ENCODE results near the gene TBPL1. TPM values are rescaled to one million over a fixed set of nuclear protein-coding genes. Genes with fewer than 3 reads are reported as not detected.

Gene TBPL1
- total and polyA plus RNA-seq, 8 donors, result 6.5 to 20.6 (median 10.1) TPM

- WGBS, 2 donors, result 81 to 83% methylated on average over 4 of the region's 4 CpGs
Observed at GRCh38 chr6:133917781-133918180, 35.2 kb upstream of the TBPL1 start.

GRCh38 chr6:133918208-133918930 lies 34.7 kb upstream of the TBPL1 start:
- Histone ChIP-seq H3K4me1 (no peaks in the 10 kb centered on the region), H3K9me3 (no peaks in the 10 kb centered on the region), H3K4me3 (no peak overlapping the region), H3K27ac (no peak overlapping the region), H3K27me3 (no peaks in the 10 kb centered on the region), H3K36me3 (no peaks in the 10 kb centered on the region)
- no peak for ATAC-seq
- no peak for FAIRE-seq
- no peak for TF ChIP-seq CTCF (IDR thresholded peaks at IDR 0.05)
- WGBS, 2 donors, result 37 to 56% methylated on average over 2 of the region's 2 CpGs
- no peak for DNase-seq
- intact Hi-C loops (cut with DNase I), result loop anchor here in 2 of 3 donors (5.0 to 10.0 kb wide), 2 partner anchors 351 to 354 kb away; no protein-coding TSS in a partner anchor

More at GRCh38 chr6:133917781-133918180, 35.2 kb upstream of the TBPL1 start:
- no peak for TF ChIP-seq CTCF (IDR thresholded peaks at IDR 0.05)
- no peak for FAIRE-seq
- no peak overlapping the region for H3K4me3 ChIP-seq
- H3K9me3 ChIP-seq, result no peaks in the 10 kb centered on the region
- no peak overlapping the region for H3K27ac ChIP-seq
- H3K4me1 ChIP-seq, result no peaks in the 10 kb centered on the region
- H3K36me3 ChIP-seq, result no peaks in the 10 kb centered on the region
- no peaks in the 10 kb centered on the region for H3K27me3 ChIP-seq
- DNase-seq, result no peak
- intact Hi-C loops (cut with DNase I), result loop anchor here in 2 of 3 donors (5.0 to 10.0 kb wide), 2 partner anchors 350 to 353 kb away; no protein-coding TSS in a partner anchor
- no peak for ATAC-seq

GRCh38 chr6:133919362-133919761 lies 33.7 kb upstream of the TBPL1 start:
- intact Hi-C loops (cut with DNase I), result loop anchor here in 2 of 3 donors (5.0 to 10.0 kb wide), 2 partner anchors 352 to 355 kb away; no protein-coding TSS in a partner anchor
- no peak overlapping the region for H3K4me3 ChIP-seq
- no peaks in the 10 kb centered on the region for H3K27me3 ChIP-seq
- no peaks in the 10 kb centered on the region for H3K36me3 ChIP-seq
- FAIRE-seq (no peak), ATAC-seq (no peak), DNase-seq (no peak)
- no peak overlapping the region for H3K27ac ChIP-seq
- TF ChIP-seq CTCF (IDR thresholded peaks at IDR 0.05), result no peak
- 54 to 64% methylated on average over 5 of the region's 5 CpGs for WGBS, 2 donors
- H3K4me1 ChIP-seq, result no peaks in the 10 kb centered on the region
- H3K9me3 ChIP-seq, result no peaks in the 10 kb centered on the region

GRCh38 chr6:133921249-133921859 lies 31.7 kb upstream of the TBPL1 start:
- intact Hi-C loops (cut with DNase I), result loop anchor here in 2 of 3 donors (5.0 to 10.0 kb wide), 2 partner anchors 173 to 176 kb away; no protein-coding TSS in a partner anchor

More at GRCh38 chr6:133921249-133921859, 31.7 kb upstream of the TBPL1 start:
- Histone ChIP-seq H3K27ac (no peak overlapping the region), H3K36me3 (no peaks in the 10 kb centered on the region), H3K4me3 (no peak overlapping the region), H3K27me3 (no peaks in the 10 kb centered on the region), H3K4me1 (no peaks in the 10 kb centered on the region), H3K9me3 (no peaks in the 10 kb centered on the region)
- DNase-seq (peak in 5 of 6 donors; percentile 46 to 82 (median 71)), FAIRE-seq (no peak), ATAC-seq (peak; percentile 53 to 82 (median 76))
- 22% methylated on average over 6 of the region's 6 CpGs for WGBS, 2 donors
- peak; percentile 55 to 77 (median 69) for TF ChIP-seq CTCF (IDR thresholded peaks at IDR 0.05)
